T-helper 22 cell (primary cell): Measurements from ENCODE around the gene ZNF277.

Source experiments
- DNase-seq: peaks from one replicate; pipeline ENCODE4 v3.0.0-alpha.2; 2020; ENCODE audit warnings: low read depth

The ZNF277 gene

GRCh38 chr7:112254709-112255387 is 48.4 kb downstream of the ZNF277 start:
- DNase-seq: no peak

- no peak for DNase-seq
Observed at GRCh38 chr7:112255388-112255720, 48.9 kb downstream of the ZNF277 start.

- no peak for DNase-seq
Observed at GRCh38 chr7:112257073-112257472, 50.6 kb downstream of the ZNF277 start.

- DNase-seq: no peak
Observed at GRCh38 chr7:112260911-112261310, 54.4 kb downstream of the ZNF277 start.

- no peak for DNase-seq
Observed at GRCh38 chr7:112262036-112262435, 55.5 kb downstream of the ZNF277 start.

GRCh38 chr7:112262855-112263487 is 56.5 kb downstream of the ZNF277 start:
- no peak for DNase-seq

- DNase-seq: no peak
Observed at GRCh38 chr7:112263519-112263918, 57.0 kb downstream of the ZNF277 start.

- DNase-seq: no peak
Observed at GRCh38 chr7:112266141-112266540, 59.6 kb downstream of the ZNF277 start.

- no peak for DNase-seq
Observed at GRCh38 chr7:112266595-112267270, 60.2 kb downstream of the ZNF277 start.

GRCh38 chr7:112267944-112268691 is 61.6 kb downstream of the ZNF277 start:
- no peak for DNase-seq

GRCh38 chr7:112271162-112271561 is 64.7 kb downstream of the ZNF277 start:
- no peak for DNase-seq

GRCh38 chr7:112272921-112273561 is 66.5 kb downstream of the ZNF277 start:
- DNase-seq: no peak

GRCh38 chr7:112279042-112279441 is 72.5 kb downstream of the ZNF277 start:
- no peak for DNase-seq

GRCh38 chr7:112280267-112280666 is 73.8 kb downstream of the ZNF277 start:
- DNase-seq: no peak

- no peak for DNase-seq
Observed at GRCh38 chr7:112282476-112283188, 76.1 kb downstream of the ZNF277 start.

GRCh38 chr7:112283382-112283910 is 77.0 kb downstream of the ZNF277 start:
- no peak for DNase-seq

- DNase-seq: no peak
Observed at GRCh38 chr7:112286250-112287086, 80.0 kb downstream of the ZNF277 start.

- DNase-seq: no peak
Observed at GRCh38 chr7:112288301-112288700, 81.8 kb downstream of the ZNF277 start.

- DNase-seq: no peak
Observed at GRCh38 chr7:112290065-112290464, 83.6 kb downstream of the ZNF277 start.

- DNase-seq: no peak
Observed at GRCh38 chr7:112292162-112292561, 85.7 kb downstream of the ZNF277 start.
